Kidney (tissue), 14 donors: Measurements from ENCODE around the gene F12. TPM values are rescaled to one million over a fixed set of nuclear protein-coding genes. Genes with fewer than 3 reads are reported as not detected.
"Not testable (repeated sequence)": the region's sequence is repeated elsewhere in the genome, so short reads cannot be mapped to it uniquely, and the experiment has no call there.

Experiments
- DNase-seq, 5 donors: peaks; one replicate each; pipeline ENCODE4 v3.0.0-alpha.2; 2013 to 2020
- FAIRE-seq: peaks from 2 replicates; lab custom pipeline; 2012; peaks lifted over from hg19 to GRCh38; lab: Jason Lieb, UNC
- H3K27ac ChIP-seq, 2 donors: one replicate each; pipeline ENCODE4 v1.7.0; 2013; ENCODE audit warnings: low read depth in 2 of 2, low read length in 2 of 2, inconsistent platforms in 1 of 2
- H3K27me3 ChIP-seq: one replicate; pipeline ENCODE4 v1.7.1; 2013; ENCODE audit warnings: low read length, inconsistent platforms; ENCODE audit not compliant: control insufficient read depth, insufficient read depth
- H3K36me3 ChIP-seq, 3 donors: one replicate each; pipeline versions ENCODE4 v1.7.0 to v1.7.1; 2013; ENCODE audit warnings: low read length in 3 of 3, control low read depth in 1 of 3, inconsistent platforms in 1 of 3; ENCODE audit not compliant: insufficient read depth in 3 of 3, control insufficient read depth in 2 of 3
- H3K4me1 ChIP-seq, 3 donors: one replicate each; pipeline versions ENCODE4 v1.7.0 to v1.7.1; 2013; ENCODE audit warnings: low read length in 3 of 3, inconsistent platforms in 1 of 3, low read depth in 1 of 3; ENCODE audit not compliant: control insufficient read depth in 2 of 3, insufficient read depth in 2 of 3
- H3K4me3 ChIP-seq, 3 donors: one replicate each; pipeline versions ENCODE4 v1.7.0 to v1.8.1; 2013; ENCODE audit warnings: low read length in 3 of 3, control low read depth in 1 of 3, inconsistent platforms in 1 of 3
- H3K9ac ChIP-seq, 3 donors: one replicate each; pipeline versions ENCODE4 v1.7.0 to v1.7.1; 2013; ENCODE audit warnings: low read length in 3 of 3, control low read depth in 1 of 3, inconsistent platforms in 1 of 3
- H3K9me3 ChIP-seq, 3 donors: one replicate each; pipeline versions ENCODE4 v1.7.0 to v1.7.1; 2013; ENCODE audit warnings: low read length in 3 of 3, control low read depth in 1 of 3, inconsistent platforms in 1 of 3; ENCODE audit not compliant: control insufficient read depth in 2 of 3, insufficient read depth in 1 of 3
- CTCF ChIP-seq: IDR thresholded peaks from 3 replicates; pipeline ENCODE4 v1.5.1; 2012; ENCODE audit warnings: mild to moderate bottlenecking, moderate library complexity, borderline replicate concordance; ENCODE audit not compliant: insufficient read depth; ENCODE audit errors: extremely low read depth
- intact Hi-C: fragments of 100-400 bp; cut with DNase I; formaldehyde crosslinking; loops from one replicate; pipeline ENCODE4 v1.11.1; 2022
- polyA plus RNA-seq: library from polyadenylated mRNA; stranded (reverse); fragments of 350-450 nt; fragmentation: Illumina TruSeq; extraction: RNeasy Lipid Tissue Mini Kit (QIAGEN cat#74804); gene quantifications from one replicate; pipeline ENCODE4 v1.2.3, GENCODE V29; 2014; ENCODE audit warnings: low read depth, low replicate concordance; ENCODE audit not compliant: insufficient read depth
- total RNA-seq: library from RNA; stranded (reverse); fragmentation: NEBNext Ultra II Directional; extraction: Animal tissue kit (Norgen Biotek cat#: 25700); gene quantifications from one replicate; pipeline ENCODE4 v1.2.1, GENCODE V29; 2021
- donor health status: control.
- donor health status: control.
- donor health status: control.
- donor health status: control.
- donor health status: control.
- donor health status: DM: yes; HTN: yes; CAD: no.
- donor health status: Normal renal cell carcinoma (clear cell type).

The F12 gene
- total and polyA plus RNA-seq, 2 donors from 2014 or later: 3.1 to 4.2 TPM

GRCh38 chr5:177376107-177376506 lies 33.3 kb downstream of the F12 start:
- no peak for TF ChIP-seq CTCF
- intact Hi-C loops: no loop called here
- H3K4me1 ChIP-seq: peaks cover 0 to 23% (median 17%) of the 10 kb centered on the region in 3 donors
- H3K9me3 ChIP-seq: no peaks in the 10 kb centered on the region
- peak overlapping the region in 1 of 2 donors; percentile 57 for H3K27ac ChIP-seq
- no peak overlapping the region for H3K4me3 ChIP-seq
- H3K9ac ChIP-seq: no peak overlapping the region
- H3K36me3 ChIP-seq: no peaks in the 10 kb centered on the region
- FAIRE-seq: no peak
- no peak for DNase-seq
- no peaks in the 10 kb centered on the region for H3K27me3 ChIP-seq

- peaks cover 0 to 23% (median 18%) of the 10 kb centered on the region in 3 donors for H3K4me1 ChIP-seq
- intact Hi-C loops, H3K9me3 ChIP-seq, H3K36me3 ChIP-seq, DNase-seq, H3K4me3 ChIP-seq, FAIRE-seq, H3K9ac ChIP-seq, H3K27me3 ChIP-seq, H3K27ac ChIP-seq: not testable (repeated sequence)
Measured at GRCh38 chr5:177375516-177375915, 33.8 kb downstream of the F12 start.

- no peak for DNase-seq
- no peak for FAIRE-seq
Measured at GRCh38 chr5:177374211-177374610, 35.2 kb downstream of the F12 start.

DNA sequence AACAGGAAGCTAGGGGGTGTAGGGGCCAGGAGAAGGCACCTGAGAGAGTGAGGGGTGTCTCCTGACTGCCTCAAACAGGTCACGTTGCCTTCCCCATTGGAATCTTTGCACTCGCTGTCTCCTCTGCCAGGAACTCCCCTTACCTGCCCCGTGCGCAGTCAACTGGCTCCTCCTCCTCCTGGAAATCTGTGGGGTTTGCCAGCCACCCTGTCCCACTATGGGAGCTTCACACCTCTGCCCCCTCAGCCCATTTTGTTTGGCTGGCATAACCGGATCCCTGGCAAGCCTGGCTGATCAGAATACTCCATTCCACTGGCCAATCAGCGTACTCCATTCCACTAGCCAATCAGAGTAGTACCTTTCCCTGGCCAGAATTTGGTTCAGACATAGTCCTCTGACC lies 35.6 kb downstream of the F12 start:
- FAIRE-seq (no peak), DNase-seq (no peak)
- Histone ChIP-seq H3K9ac (no peak overlapping the region), H3K4me3 (no peak overlapping the region), H3K9me3 (no peaks in the 10 kb centered on the region), H3K27ac (peak overlapping the region in 1 of 2 donors; percentile 41), H3K36me3 (no peaks in the 10 kb centered on the region), H3K27me3 (no peaks in the 10 kb centered on the region), H3K4me1 (peaks cover 0 to 33% (median 31%) of the 10 kb centered on the region in 3 donors)
- TF ChIP-seq CTCF: no peak
- intact Hi-C loops: no loop called here

More at GRCh38 chr5:177374211-177374610, 35.2 kb downstream of the F12 start:
- intact Hi-C loops: no loop called here
- no peak for TF ChIP-seq CTCF
- H3K36me3 ChIP-seq: no peaks in the 10 kb centered on the region
- no peaks in the 10 kb centered on the region for H3K27me3 ChIP-seq
- H3K27ac ChIP-seq: no peak overlapping the region
- H3K9me3 ChIP-seq: no peaks in the 10 kb centered on the region
- no peak overlapping the region for H3K9ac ChIP-seq
- H3K4me3 ChIP-seq: no peak overlapping the region
- H3K4me1 ChIP-seq: peaks cover 0 to 31% (median 31%) of the 10 kb centered on the region in 3 donors
